ENCODE measurements around the gene SMG6. TPM values are rescaled to one million over a fixed set of nuclear protein-coding genes. Genes with fewer than 3 reads are reported as not detected.

SMG6 gene
- total RNA-seq, 4 donors from 2014 or later, result 17.9 to 24.0 (median 20.1) TPM

GRCh38 chr17:2051061-2051932 lies 252.3 kb downstream of the SMG6 start:
- Histone ChIP-seq H3K27ac (peak overlapping the region in 3 of 4 donors; percentile 26 to 79 (median 70)), H3K9me3 (no peaks in the 10 kb centered on the region), H3K27me3 (peaks cover 0 to 57% (median 5%) of the 10 kb centered on the region in 4 donors), H3K4me1 (peaks cover 36 to 64% (median 41%) of the 10 kb centered on the region in 3 donors), H3K36me3 (no peaks in the 10 kb centered on the region), H3K4me3 (peak overlapping the region; percentile 55 to 95 (median 70))
- WGBS, 2 donors, result 21 to 39% methylated on average over 7 to 29 of the region's 81 CpGs
- TF ChIP-seq POLR2A (IDR thresholded peaks at IDR 0.05) (no peak), CTCF (IDR thresholded peaks at IDR 0.05) (no peak)
- intact Hi-C loops (cut with DNase I), result no loop called here
- DNase-seq, result no peak

- 3% methylated on average over 11 of the region's 88 CpGs; no CpG with 5 or more reads in 1 of the 2 donors for WGBS, 2 donors
- Histone ChIP-seq H3K27me3 (peaks cover 0 to 48% (median 5%) of the 10 kb centered on the region in 4 donors), H3K9me3 (no peaks in the 10 kb centered on the region), H3K4me1 (peaks cover 34 to 57% (median 34%) of the 10 kb centered on the region in 3 donors), H3K27ac (peak overlapping the region; percentile 26 to 79 (median 72)), H3K4me3 (peak overlapping the region; percentile 55 to 95 (median 70)), H3K36me3 (no peaks in the 10 kb centered on the region)
- DNase-seq, result no peak
- intact Hi-C loops (cut with DNase I), result no loop called here
- TF ChIP-seq CTCF (IDR thresholded peaks at IDR 0.05) (peak in 1 of 6 experiments; percentile 12), POLR2A (IDR thresholded peaks at IDR 0.05) (no peak)
Observed at GRCh38 chr17:2050300-2051060, 253.1 kb downstream of the SMG6 start.

GRCh38 chr17:2049333-2050299 lies 254.0 kb downstream of the SMG6 start:
- intact Hi-C loops (cut with DNase I), result no loop called here
- DNase-seq, result no peak
- peaks cover 28 to 49% (median 32%) of the 10 kb centered on the region in 3 donors for H3K4me1 ChIP-seq

GRCh38 chr17:2048805-2049204 lies 254.8 kb downstream of the SMG6 start:
- WGBS, 2 donors, result 4 to 21% methylated on average over 9 of the region's 9 CpGs
- intact Hi-C loops (cut with DNase I), result no loop called here
- no peak for DNase-seq
- Histone ChIP-seq H3K36me3 (peaks cover 0 to 7% (median 0%) of the 10 kb centered on the region in 3 donors), H3K27me3 (peaks cover 0 to 32% (median under 1%) of the 10 kb centered on the region in 4 donors), H3K4me3 (peak overlapping the region in 2 of 4 donors; percentile 81 to 95), H3K9me3 (no peaks in the 10 kb centered on the region), H3K27ac (no peak overlapping the region), H3K4me1 (peaks cover 23 to 49% (median 33%) of the 10 kb centered on the region in 3 donors)
- no peak for TF ChIP-seq POLR2A (IDR thresholded peaks at IDR 0.05)
- TF ChIP-seq CTCF (IDR thresholded peaks at IDR 0.05), result no peak

More at GRCh38 chr17:2049333-2050299, 254.0 kb downstream of the SMG6 start:
- Histone ChIP-seq H3K36me3 (no peaks in the 10 kb centered on the region), H3K4me3 (peak overlapping the region; percentile 55 to 95 (median 70)), H3K27ac (peak overlapping the region; percentile 59 to 79 (median 72)), H3K9me3 (no peaks in the 10 kb centered on the region), H3K27me3 (peaks cover 0 to 40% (median 3%) of the 10 kb centered on the region in 4 donors)
- no peak for TF ChIP-seq CTCF (IDR thresholded peaks at IDR 0.05)
- TF ChIP-seq POLR2A (IDR thresholded peaks at IDR 0.05), result no peak
- 10 to 37% methylated on average over 5 to 12 of the region's 104 CpGs for WGBS, 2 donors

Data from esophagus squamous epithelium (tissue), 5 donors.